Stomach (tissue), 9 donors: Measurements from ENCODE around the gene SEMA4D. TPM values are rescaled to one million over a fixed set of nuclear protein-coding genes. Genes with fewer than 3 reads are reported as not detected.
A peak's percentile ranks its signal among the peaks of the same experiment; 100 is the strongest.

Source experiments
- DNase-seq, 2 donors: peaks; one replicate each; pipeline versions ENCODE4 v3.0.0 to v3.0.0-alpha.2; 2013 to 2019
- H3K27ac ChIP-seq, 5 donors: fragments of 200-600 bp in 4 of 5; sonication (generic) in 4 of 5; one replicate each; pipeline ENCODE4 v1.5.1; 2013 to 2019; ENCODE audit warnings: mild to moderate bottlenecking in 1 of 5, moderate library complexity in 1 of 5
- H3K27me3 ChIP-seq, 3 donors: fragments of 200-600 bp; sonication (generic); one replicate each; pipeline ENCODE4 v1.5.1; 2017 to 2019; ENCODE audit warnings: mixed run types in 1 of 3
- H3K36me3 ChIP-seq, 4 donors: fragments of 200-600 bp; sonication (generic); 1 replicate in 3 of 4; 2 replicates in 1 of 4; pipeline ENCODE4 v1.5.1; 2016 to 2019
- H3K4me1 ChIP-seq, 4 donors: fragments of 200-600 bp; sonication (generic); one replicate each; pipeline ENCODE4 v1.5.1; 2016 to 2019
- H3K4me3 ChIP-seq, 4 donors: fragments of 200-600 bp; sonication (generic) in 3 of 4; one replicate each; pipeline ENCODE4 v1.5.1; 2016 to 2019; ENCODE audit warnings: mild to moderate bottlenecking in 1 of 4
- H3K9me3 ChIP-seq, 4 donors: fragments of 200-600 bp; sonication (generic); one replicate each; pipeline ENCODE4 v1.5.1; 2016 to 2019
- CTCF ChIP-seq, 7 experiments: fragments of 450-650 bp in 4 of 7; fragments of 200-600 bp in 3 of 7; sonication (generic) in 3 of 7; IDR thresholded peaks; one replicate each; pipeline ENCODE4 v1.5.1; 2016 to 2019; ENCODE audit warnings: antibody characterized with exemption in 7 of 7, control low read depth in 2 of 7, mild to moderate bottlenecking in 1 of 7
- EP300 ChIP-seq: sonication (generic); formaldehyde crosslinking; IDR thresholded peaks from one replicate; pipeline ENCODE4 v1.6.1; 2017; ENCODE audit warnings: antibody characterized with exemption
- POLR2A ChIP-seq, 4 donors: fragments of 450-650 bp; IDR thresholded peaks; one replicate each; pipeline ENCODE4 v1.6.1; 2016; ENCODE audit warnings: antibody characterized with exemption in 4 of 4, control low read depth in 2 of 4, mild to moderate bottlenecking in 1 of 4, moderate library complexity in 1 of 4
- POLR2AphosphoS5 ChIP-seq, 3 donors: sonication (generic); formaldehyde crosslinking; IDR thresholded peaks; one replicate each; pipeline ENCODE4 v1.6.1; 2016; ENCODE audit warnings: antibody characterized with exemption in 3 of 3
- whole genome bisulfite sequencing, 5 donors: extraction: QIAGEN DNeasy Blood & Tissue Kit in 3 of 5; methylation state at CpG; one replicate each; pipeline versions ENCODE4 v1.1.5 to v1.1.7; 2013 to 2018; 5-methylcytosine and 5-hydroxymethylcytosine counted together
- intact Hi-C: fragments of 100-400 bp; cut with DNase I; formaldehyde crosslinking; loops from one replicate; pipeline ENCODE4 v1.15.1; 2023; ENCODE audit warnings: low total_unique reads
- polyA plus RNA-seq, 3 donors: library from polyadenylated mRNA; stranded (reverse); fragments of 200-250 nt; gene quantifications; one replicate each; pipeline ENCODE4 v1.2.3, GENCODE V29; 2013
- total RNA-seq, 5 donors: library from RNA; depleted of rRNA; stranded (reverse); fragments of >200 nt; gene quantifications; one replicate each; pipeline versions ENCODE4 v1.1.0 to v1.2.3, GENCODE V29; 2014 to 2016
- donor health status: healthy with polysubstance abuse.
- donor health status: Bipolar disorder and iron deficiency.
- donor health status: healthy.

The SEMA4D gene
- total and polyA plus RNA-seq, 8 donors = 4.9 to 43.3 (median 12.5) TPM

GRCh38 chr9:89522261-89522958, 24.5 kb upstream of the SEMA4D start:
- Histone ChIP-seq H3K27me3 (no peaks in the 10 kb centered on the region), H3K4me3 (no peak overlapping the region), H3K27ac (peak overlapping the region; percentile 9 to 78 (median 34)), H3K36me3 (no peaks in the 10 kb centered on the region), H3K9me3 (no peaks in the 10 kb centered on the region), H3K4me1 (peaks cover 13 to 82% (median 18%) of the 10 kb centered on the region in 4 donors)
- TF ChIP-seq POLR2AphosphoS5 (IDR thresholded peaks at IDR 0.05) (no peak), CTCF (IDR thresholded peaks at IDR 0.05) (no peak), POLR2A (IDR thresholded peaks at IDR 0.05) (no peak), EP300 (no peak)
- WGBS, 5 donors = 55 to 68% (median 67%) methylated on average over 11 of the region's 11 CpGs
- peak; percentile 49 to 74 for DNase-seq
- intact Hi-C loops = no loop called here

GRCh38 chr9:89519366-89519805, 21.5 kb upstream of the SEMA4D start:
- Histone ChIP-seq H3K4me3 (no peak overlapping the region), H3K4me1 (peaks cover 5 to 52% (median 14%) of the 10 kb centered on the region in 4 donors), H3K36me3 (no peaks in the 10 kb centered on the region), H3K27me3 (no peaks in the 10 kb centered on the region), H3K9me3 (no peaks in the 10 kb centered on the region), H3K27ac (peak overlapping the region in 2 of 5 donors; percentile 14 to 23)
- peak; percentile 51 to 84 for DNase-seq
- 75 to 82% (median 81%) methylated on average over 3 of the region's 3 CpGs for WGBS, 5 donors
- intact Hi-C loops = no loop called here
- TF ChIP-seq POLR2AphosphoS5 (IDR thresholded peaks at IDR 0.05) = peak in 1 of 3 donors; percentile 16
- TF ChIP-seq CTCF (IDR thresholded peaks at IDR 0.05) = no peak
- TF ChIP-seq POLR2A (IDR thresholded peaks at IDR 0.05) = no peak
- TF ChIP-seq EP300 = no peak

DNA sequence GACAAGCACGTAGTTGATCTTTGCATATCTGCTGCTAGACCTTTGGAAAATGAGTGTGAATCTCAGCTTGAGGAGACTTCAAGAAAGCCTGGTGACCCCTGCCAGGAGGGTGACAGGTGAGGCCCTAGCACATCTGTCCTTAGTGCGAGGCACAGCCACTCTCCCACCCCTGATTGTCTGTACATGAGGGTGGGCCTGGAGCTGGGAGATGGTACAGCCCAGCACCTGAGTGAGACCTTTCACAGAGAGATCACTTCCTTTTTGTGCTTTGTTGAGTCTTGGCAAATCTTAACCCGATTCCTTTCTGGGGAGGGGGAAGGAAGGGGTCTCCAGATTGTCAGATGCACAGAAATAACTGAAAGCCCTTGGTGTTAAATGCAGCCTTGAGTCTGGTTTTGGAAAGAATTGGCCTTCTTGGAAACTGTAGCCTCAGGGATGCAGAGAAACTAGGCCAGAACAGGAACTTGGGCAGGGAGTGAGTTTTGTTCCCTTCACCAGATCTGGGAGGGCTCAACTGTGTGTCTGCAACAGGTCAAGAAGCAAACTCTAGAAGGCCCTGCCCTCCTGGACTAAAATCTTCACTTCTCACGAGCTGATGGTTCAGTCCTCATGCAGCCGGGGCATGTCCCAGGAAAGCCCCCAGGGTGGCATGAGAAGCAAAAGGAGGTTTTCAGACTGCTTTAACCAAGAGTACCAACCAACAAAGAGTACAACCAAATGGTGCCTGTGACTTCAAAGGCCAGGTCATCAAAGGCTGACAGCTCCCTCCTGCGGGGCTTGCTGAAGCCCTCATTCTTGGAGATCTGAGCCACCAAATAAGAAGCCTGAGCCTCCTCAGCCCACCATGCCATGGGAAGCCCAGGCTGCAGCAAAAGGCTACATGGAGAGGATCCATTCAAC, 20.8 kb upstream of the SEMA4D start:
- WGBS, 5 donors = 86 to 96% (median 91%) methylated on average over 6 of the region's 6 CpGs
- Histone ChIP-seq H3K27ac (peak overlapping the region in 2 of 5 donors; percentile 14 to 23), H3K4me1 (peaks cover 5 to 45% (median 14%) of the 10 kb centered on the region in 4 donors), H3K9me3 (no peaks in the 10 kb centered on the region), H3K27me3 (no peaks in the 10 kb centered on the region), H3K36me3 (no peaks in the 10 kb centered on the region), H3K4me3 (no peak overlapping the region)
- intact Hi-C loops = no loop called here
- TF ChIP-seq CTCF (IDR thresholded peaks at IDR 0.05) (no peak), POLR2A (IDR thresholded peaks at IDR 0.05) (no peak), EP300 (no peak), POLR2AphosphoS5 (IDR thresholded peaks at IDR 0.05) (no peak)
- DNase-seq = no peak

- no peaks in the 10 kb centered on the region for H3K27me3 ChIP-seq
- no peak for DNase-seq
- no peak overlapping the region for H3K27ac ChIP-seq
- no peaks in the 10 kb centered on the region for H3K9me3 ChIP-seq
- no peaks in the 10 kb centered on the region for H3K36me3 ChIP-seq
- no peak overlapping the region for H3K4me3 ChIP-seq
- WGBS, 5 donors = 88 to 94% (median 90%) methylated on average over 6 of the region's 6 CpGs
- peaks cover 5 to 20% (median 12%) of the 10 kb centered on the region in 4 donors for H3K4me1 ChIP-seq
- TF ChIP-seq CTCF (IDR thresholded peaks at IDR 0.05) (no peak), EP300 (no peak), POLR2A (IDR thresholded peaks at IDR 0.05) (no peak), POLR2AphosphoS5 (IDR thresholded peaks at IDR 0.05) (no peak)
- intact Hi-C loops = no loop called here
Measured at GRCh38 chr9:89515416-89515815, 17.5 kb upstream of the SEMA4D start.
